ENCODE data around the gene APOBEC3B.
"Not testable (repeated sequence)": the region's sequence is repeated elsewhere in the genome, so short reads cannot be mapped to it uniquely, and the experiment has no call there.

APOBEC3B gene

GRCh38 chr22:39039306-39040126 lies 57.4 kb downstream of the APOBEC3B start:
- no peak for DNase-seq

GRCh38 chr22:39040155-39040537 lies 58.0 kb downstream of the APOBEC3B start:
- DNase-seq: not testable (repeated sequence)

- not testable (repeated sequence) for DNase-seq
Measured at GRCh38 chr22:39040538-39041296, 58.6 kb downstream of the APOBEC3B start, which contains the start of gene APOBEC3F. Gene APOBEC3F (plus strand): TSS chr22:39040864. CDS start chr22:39040961, 97 bp downstream.

- DNase-seq: no peak
Measured at GRCh38 chr22:39041908-39042307, 59.8 kb downstream of the APOBEC3B start.
